ENCODE data around the gene TTC28.

Gene TTC28

DNA sequence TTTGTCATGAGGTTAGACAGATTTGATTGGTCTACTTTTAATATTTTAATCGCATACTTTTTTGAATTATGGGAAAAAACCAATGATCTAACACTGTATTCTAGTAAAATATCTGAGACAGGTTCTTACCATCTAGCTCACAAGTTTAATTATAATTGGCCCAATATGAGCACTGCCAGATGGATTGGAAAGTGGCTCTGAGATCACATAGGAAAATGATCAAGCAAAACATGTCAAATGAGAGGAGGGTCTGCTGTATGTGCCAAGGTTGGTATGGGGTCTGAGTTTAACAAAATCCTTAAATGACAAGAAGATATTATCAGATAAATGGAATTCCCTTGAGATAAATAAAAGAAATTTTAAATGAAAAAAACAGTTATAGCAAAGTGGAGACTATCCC is 264.7 kb downstream of the TTC28 start:
- no peak overlapping the region for H3K4me3 ChIP-seq (ENCODE audit: insufficient read depth, low read depth, low read length)
- H3K27me3 ChIP-seq (ENCODE audit: control insufficient read depth, insufficient read depth, low read length, poor library complexity, severe bottlenecking): no peaks in the 10 kb centered on the region
- no peaks in the 10 kb centered on the region for H3K4me1 ChIP-seq (ENCODE audit: control insufficient read depth, insufficient read depth, low read length)
- no peaks in the 10 kb centered on the region for H3K36me3 ChIP-seq (ENCODE audit: control insufficient read depth, insufficient read depth, low read length)
- H3K27ac ChIP-seq (ENCODE audit: insufficient read depth, low read depth, low read length, poor library complexity, severe bottlenecking): no peak overlapping the region
- no CpG with 5 or more reads among the region's 1 CpG for WGBS, 2 experiments
- no peaks in the 10 kb centered on the region for H3K9me3 ChIP-seq (ENCODE audit: control insufficient read depth, low read length)

GRCh38 chr22:28413612-28414399 is 265.8 kb downstream of the TTC28 start:
- H3K9me3 ChIP-seq (ENCODE audit: control insufficient read depth, low read length): no peaks in the 10 kb centered on the region
- H3K4me3 ChIP-seq (ENCODE audit: insufficient read depth, low read depth, low read length): no peak overlapping the region
- no peaks in the 10 kb centered on the region for H3K4me1 ChIP-seq (ENCODE audit: control insufficient read depth, insufficient read depth, low read length)
- H3K36me3 ChIP-seq (ENCODE audit: control insufficient read depth, insufficient read depth, low read length): no peaks in the 10 kb centered on the region
- WGBS, 2 experiments: 80% methylated on average over 1 of the region's 2 CpGs; no CpG with 5 or more reads in 1 of the 2 experiments
- no peak overlapping the region for H3K27ac ChIP-seq (ENCODE audit: insufficient read depth, low read depth, low read length, poor library complexity, severe bottlenecking)
- no peaks in the 10 kb centered on the region for H3K27me3 ChIP-seq (ENCODE audit: control insufficient read depth, insufficient read depth, low read length, poor library complexity, severe bottlenecking)

DNA sequence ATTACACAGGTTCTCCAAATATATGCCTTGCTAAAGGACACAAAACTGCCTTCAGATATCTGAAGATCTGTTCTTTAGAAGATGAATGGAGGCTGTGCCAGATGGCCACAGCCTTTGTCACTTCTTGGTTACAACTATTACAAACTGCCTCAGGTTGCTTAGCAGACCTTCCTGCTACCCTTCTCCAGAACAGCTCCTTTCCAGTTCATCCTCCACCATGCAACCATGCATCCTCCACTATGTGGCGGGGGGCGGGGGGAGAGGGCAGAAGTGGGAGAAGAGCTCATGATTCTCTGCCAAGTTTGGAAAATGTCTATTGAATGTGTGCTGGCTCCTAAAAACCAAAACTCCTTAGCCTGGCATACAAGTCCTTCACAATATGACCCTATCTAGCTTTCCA is 267.5 kb downstream of the TTC28 start:
- Histone ChIP-seq H3K27ac (ENCODE audit: insufficient read depth, low read depth, low read length, poor library complexity, severe bottlenecking) (no peak overlapping the region), H3K9me3 (ENCODE audit: control insufficient read depth, low read length) (no peaks in the 10 kb centered on the region), H3K4me1 (ENCODE audit: control insufficient read depth, insufficient read depth, low read length) (no peaks in the 10 kb centered on the region), H3K36me3 (ENCODE audit: control insufficient read depth, insufficient read depth, low read length) (no peaks in the 10 kb centered on the region), H3K27me3 (ENCODE audit: control insufficient read depth, insufficient read depth, low read length, poor library complexity, severe bottlenecking) (no peaks in the 10 kb centered on the region), H3K4me3 (ENCODE audit: insufficient read depth, low read depth, low read length) (no peak overlapping the region)
- 92 to 100% methylated on average over 2 of the region's 2 CpGs for WGBS, 2 experiments

DNA sequence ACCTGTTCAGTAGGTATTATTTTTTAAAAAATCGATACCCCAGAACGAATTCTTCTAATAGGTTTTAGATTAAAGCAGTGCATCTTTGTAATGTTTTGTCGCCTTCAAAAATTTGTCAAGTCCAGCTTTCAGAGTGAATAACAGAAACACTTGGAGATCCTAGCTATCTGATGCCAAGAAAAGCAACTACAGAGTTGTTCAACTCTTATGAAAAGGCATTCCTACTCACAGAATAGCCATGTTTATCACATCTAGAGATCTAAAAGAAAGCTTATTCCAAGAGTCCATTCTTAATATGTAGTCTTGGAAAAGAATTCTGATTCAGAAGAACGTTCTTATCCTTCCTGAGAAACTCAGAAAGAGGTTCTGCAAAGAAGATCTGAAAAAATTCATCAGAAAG is 268.5 kb downstream of the TTC28 start:
- no peaks in the 10 kb centered on the region for H3K36me3 ChIP-seq (ENCODE audit: control insufficient read depth, insufficient read depth, low read length)
- no peaks in the 10 kb centered on the region for H3K27me3 ChIP-seq (ENCODE audit: control insufficient read depth, insufficient read depth, low read length, poor library complexity, severe bottlenecking)
- 97 to 99% methylated on average over 4 of the region's 4 CpGs for WGBS, 2 experiments
- no peaks in the 10 kb centered on the region for H3K4me1 ChIP-seq (ENCODE audit: control insufficient read depth, insufficient read depth, low read length)
- no peak overlapping the region for H3K4me3 ChIP-seq (ENCODE audit: insufficient read depth, low read depth, low read length)
- no peaks in the 10 kb centered on the region for H3K9me3 ChIP-seq (ENCODE audit: control insufficient read depth, low read length)
- H3K27ac ChIP-seq (ENCODE audit: insufficient read depth, low read depth, low read length, poor library complexity, severe bottlenecking): no peak overlapping the region

DNA sequence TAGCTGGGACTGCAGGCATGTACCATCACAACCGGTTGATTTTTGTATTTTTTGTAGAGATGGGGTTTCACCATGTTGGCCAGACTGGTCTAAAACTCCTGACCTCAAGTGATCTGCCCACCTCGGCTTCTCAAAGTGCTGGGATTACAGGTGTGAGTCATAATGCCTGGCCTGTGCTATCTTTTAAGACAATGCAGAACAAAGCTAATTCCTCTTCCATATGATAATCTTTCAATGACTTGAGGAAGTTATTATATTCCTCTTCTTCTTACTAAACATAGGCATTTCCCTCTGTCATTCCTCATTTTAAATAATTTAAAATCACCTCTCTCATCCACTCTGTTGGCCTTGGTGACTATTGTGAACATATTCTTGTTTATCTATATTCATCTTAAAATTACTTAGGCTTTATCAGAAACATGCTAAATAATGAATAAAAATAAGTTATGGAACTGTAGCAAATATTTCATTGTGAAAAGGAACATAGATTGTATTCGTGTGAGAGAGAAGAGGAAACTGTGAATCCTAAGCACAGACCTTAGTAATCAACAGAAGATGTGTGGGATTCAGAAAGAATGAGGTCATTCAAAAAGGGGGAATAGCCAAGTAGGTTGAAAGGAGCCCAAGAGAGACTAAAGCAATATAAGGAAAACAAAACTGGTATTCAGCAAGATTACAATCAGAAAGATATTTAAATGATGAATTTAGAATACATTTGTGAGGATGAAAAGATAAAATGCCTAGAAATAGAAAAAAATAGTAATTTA is 269.4 kb downstream of the TTC28 start:
- no peak overlapping the region for H3K4me3 ChIP-seq (ENCODE audit: insufficient read depth, low read depth, low read length)
- H3K36me3 ChIP-seq (ENCODE audit: control insufficient read depth, insufficient read depth, low read length): no peaks in the 10 kb centered on the region
- WGBS, 2 experiments: 58 to 61% methylated on average over 3 of the region's 3 CpGs
- H3K27me3 ChIP-seq (ENCODE audit: control insufficient read depth, insufficient read depth, low read length, poor library complexity, severe bottlenecking): no peaks in the 10 kb centered on the region
- H3K9me3 ChIP-seq (ENCODE audit: control insufficient read depth, low read length): no peaks in the 10 kb centered on the region
- no peaks in the 10 kb centered on the region for H3K4me1 ChIP-seq (ENCODE audit: control insufficient read depth, insufficient read depth, low read length)
- H3K27ac ChIP-seq (ENCODE audit: insufficient read depth, low read depth, low read length, poor library complexity, severe bottlenecking): no peak overlapping the region

DNA sequence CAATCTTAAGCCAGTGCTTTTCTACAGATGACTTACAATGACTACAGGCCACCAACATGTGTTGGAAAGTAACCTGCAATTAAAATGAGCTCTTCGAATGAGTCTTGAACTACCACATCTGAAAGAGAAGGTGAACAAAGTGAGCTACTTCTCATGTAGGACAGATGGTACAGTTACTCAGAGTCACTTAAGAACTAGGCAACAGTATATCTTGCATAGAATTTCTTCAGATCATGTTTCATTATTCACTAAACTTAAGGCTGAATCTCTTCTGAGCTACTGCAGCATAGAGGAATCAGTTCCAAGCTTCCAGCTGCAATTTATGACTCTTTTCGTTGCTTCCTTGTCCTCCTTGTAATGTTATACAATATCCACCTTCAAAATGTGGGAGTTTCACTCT is 270.9 kb downstream of the TTC28 start:
- WGBS, 2 experiments: 93 to 100% methylated on average over 2 of the region's 2 CpGs
- H3K4me1 ChIP-seq (ENCODE audit: control insufficient read depth, insufficient read depth, low read length): no peaks in the 10 kb centered on the region
- no peak overlapping the region for H3K27ac ChIP-seq (ENCODE audit: insufficient read depth, low read depth, low read length, poor library complexity, severe bottlenecking)
- no peaks in the 10 kb centered on the region for H3K9me3 ChIP-seq (ENCODE audit: control insufficient read depth, low read length)
- no peaks in the 10 kb centered on the region for H3K27me3 ChIP-seq (ENCODE audit: control insufficient read depth, insufficient read depth, low read length, poor library complexity, severe bottlenecking)
- no peak overlapping the region for H3K4me3 ChIP-seq (ENCODE audit: insufficient read depth, low read depth, low read length)
- H3K36me3 ChIP-seq (ENCODE audit: control insufficient read depth, insufficient read depth, low read length): no peaks in the 10 kb centered on the region

- Histone ChIP-seq H3K4me1 (ENCODE audit: control insufficient read depth, insufficient read depth, low read length) (no peaks in the 10 kb centered on the region), H3K27ac (ENCODE audit: insufficient read depth, low read depth, low read length, poor library complexity, severe bottlenecking) (no peak overlapping the region), H3K27me3 (ENCODE audit: control insufficient read depth, insufficient read depth, low read length, poor library complexity, severe bottlenecking) (no peaks in the 10 kb centered on the region), H3K36me3 (ENCODE audit: control insufficient read depth, insufficient read depth, low read length) (no peaks in the 10 kb centered on the region), H3K9me3 (ENCODE audit: control insufficient read depth, low read length) (no peaks in the 10 kb centered on the region), H3K4me3 (ENCODE audit: insufficient read depth, low read depth, low read length) (no peak overlapping the region)
- WGBS, 2 experiments: 98 to 99% methylated on average over 3 to 4 of the region's 4 CpGs
Observed at GRCh38 chr22:28407645-28408044, 272.0 kb downstream of the TTC28 start.

GRCh38 chr22:28406246-28406645 is 273.4 kb downstream of the TTC28 start:
- Histone ChIP-seq H3K36me3 (ENCODE audit: control insufficient read depth, insufficient read depth, low read length) (no peaks in the 10 kb centered on the region), H3K4me1 (ENCODE audit: control insufficient read depth, insufficient read depth, low read length) (no peaks in the 10 kb centered on the region), H3K9me3 (ENCODE audit: control insufficient read depth, low read length) (no peaks in the 10 kb centered on the region), H3K27me3 (ENCODE audit: control insufficient read depth, insufficient read depth, low read length, poor library complexity, severe bottlenecking) (no peaks in the 10 kb centered on the region), H3K27ac (ENCODE audit: insufficient read depth, low read depth, low read length, poor library complexity, severe bottlenecking) (no peak overlapping the region), H3K4me3 (ENCODE audit: insufficient read depth, low read depth, low read length) (no peak overlapping the region)
- 75% methylated on average over 3 of the region's 3 CpGs for WGBS, 2 experiments

DNA sequence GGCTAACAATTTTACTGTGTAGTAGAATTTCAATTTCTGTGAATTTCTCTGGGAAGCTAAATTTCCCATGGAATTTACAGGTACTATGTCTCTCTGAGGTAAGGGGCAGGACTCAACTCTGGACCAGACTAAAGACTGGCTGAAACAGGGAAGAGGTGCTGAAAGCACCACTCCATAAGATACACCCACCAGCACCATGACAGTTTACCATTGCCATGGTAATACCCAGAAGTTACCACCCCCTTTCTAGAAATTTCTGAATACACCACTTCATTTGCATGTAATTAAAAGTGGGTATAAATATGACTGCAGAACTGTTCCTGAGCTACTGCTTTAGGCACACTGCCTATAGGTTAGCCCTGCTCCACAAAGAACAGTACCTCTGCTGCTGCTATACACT is 274.1 kb downstream of the TTC28 start:
- Histone ChIP-seq H3K4me1 (ENCODE audit: control insufficient read depth, insufficient read depth, low read length) (no peaks in the 10 kb centered on the region), H3K36me3 (ENCODE audit: control insufficient read depth, insufficient read depth, low read length) (no peaks in the 10 kb centered on the region), H3K27me3 (ENCODE audit: control insufficient read depth, insufficient read depth, low read length, poor library complexity, severe bottlenecking) (no peaks in the 10 kb centered on the region), H3K27ac (ENCODE audit: insufficient read depth, low read depth, low read length, poor library complexity, severe bottlenecking) (no peak overlapping the region), H3K4me3 (ENCODE audit: insufficient read depth, low read depth, low read length) (no peak overlapping the region), H3K9me3 (ENCODE audit: control insufficient read depth, low read length) (no peaks in the 10 kb centered on the region)

DNA sequence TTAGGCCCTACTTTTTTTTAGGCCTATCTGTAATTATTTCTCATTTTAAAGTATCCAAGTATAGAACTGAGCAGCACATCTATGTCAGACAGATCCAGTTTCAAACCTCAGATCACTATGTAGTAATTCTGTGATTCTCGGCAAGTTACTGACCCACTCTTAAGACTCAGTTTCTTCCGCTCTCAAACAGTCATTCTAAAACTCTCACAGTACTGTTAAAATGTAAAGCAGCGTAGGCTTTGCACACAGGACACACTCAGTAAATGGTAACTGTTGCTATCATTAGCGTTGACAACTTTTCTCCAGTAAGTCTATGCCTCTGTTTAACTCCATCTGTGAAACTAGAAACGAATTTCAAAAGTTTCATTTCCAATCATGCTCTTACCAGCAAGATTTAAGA is 277.1 kb downstream of the TTC28 start:
- no peaks in the 10 kb centered on the region for H3K9me3 ChIP-seq (ENCODE audit: control insufficient read depth, low read length)
- WGBS, 2 experiments: 91 to 93% methylated on average over 4 to 5 of the region's 5 CpGs

More for the DNA sequence above, 277.1 kb downstream of the TTC28 start:
- Histone ChIP-seq H3K4me1 (ENCODE audit: control insufficient read depth, insufficient read depth, low read length) (no peaks in the 10 kb centered on the region), H3K27me3 (ENCODE audit: control insufficient read depth, insufficient read depth, low read length, poor library complexity, severe bottlenecking) (no peaks in the 10 kb centered on the region), H3K27ac (ENCODE audit: insufficient read depth, low read depth, low read length, poor library complexity, severe bottlenecking) (no peak overlapping the region), H3K4me3 (ENCODE audit: insufficient read depth, low read depth, low read length) (no peak overlapping the region), H3K36me3 (ENCODE audit: control insufficient read depth, insufficient read depth, low read length) (no peaks in the 10 kb centered on the region)

Measured in ectodermal cell (in vitro differentiated cells).